IMR-90 (cell line): ENCODE measurements around the gene NAPSA. TPM values are rescaled to one million over a fixed set of nuclear protein-coding genes. Genes with fewer than 3 reads are reported as not detected.
A peak's percentile ranks its signal among the peaks of the same experiment; 100 is the strongest.

Source experiments
- ATAC-seq: fragments of 200-7000 bp; cut with Tn5 transposase; 2 replicates; pipeline ENCODE4 v1.9.1; 2020; ENCODE audit warnings: low read depth, mild to moderate bottlenecking, moderate library complexity
- BruUV-seq: library from RNA; stranded (reverse); fragments of 400-500 nt; replicated peaks from 2 replicates; lab custom pipeline; 2021; lab: Mats Ljungman, UMichigan
- CTCF ChIA-PET: fragments of 300-600 bp; formaldehyde crosslinking; extraction: SDS; loops from one replicate; lab custom pipeline; 2021; ENCODE audit warnings: antibody characterized with exemption; lab: Yijun Ruan, JAX
- POLR2A ChIA-PET: fragments of 300-600 bp; sonication (Branson Sonifier 250); formaldehyde crosslinking; loops from one replicate; lab custom pipeline; 2022; ENCODE audit warnings: antibody characterized with exemption; ENCODE audit not compliant: unreplicated experiment; lab: Charles Lee
- DNase-seq: peaks from one replicate; pipeline ENCODE4 v3.0.0; 2013
- H2AFZ ChIP-seq: replicated peaks from 2 replicates; pipeline ENCODE3; 2013; ENCODE audit warnings: low read length, mild to moderate bottlenecking; ENCODE audit not compliant: poor library complexity
- H2AK5ac ChIP-seq: 2 replicates; pipeline ENCODE4 v1.6.1; 2013; ENCODE audit warnings: low read depth, low read length, inconsistent platforms
- H2AK9ac ChIP-seq: replicated peaks from 2 replicates; pipeline ENCODE3; 2013; ENCODE audit warnings: mild to moderate bottlenecking, low read depth, low read length, moderate library complexity; ENCODE audit not compliant: poor library complexity
- H2BK120ac ChIP-seq: 2 replicates; pipeline ENCODE4 v1.6.1; 2013; ENCODE audit warnings: low read depth, low read length, inconsistent platforms
- H2BK15ac ChIP-seq: 3 replicates; pipeline ENCODE4 v1.6.1; 2013; ENCODE audit warnings: low read depth, low read length, inconsistent platforms
- H2BK20ac ChIP-seq: 2 replicates; pipeline ENCODE4 v1.6.1; 2013; ENCODE audit warnings: low read depth, mild to moderate bottlenecking, inconsistent platforms, low read length, moderate library complexity
- H2BK5ac ChIP-seq: 2 replicates; pipeline ENCODE4 v1.6.1; 2013; ENCODE audit warnings: mild to moderate bottlenecking, low read depth, low read length, inconsistent platforms; ENCODE audit not compliant: poor library complexity, severe bottlenecking
- H3K14ac ChIP-seq: replicated peaks from 2 replicates; pipeline ENCODE4 v1.6.1; 2013; ENCODE audit warnings: low read depth, low read length, inconsistent platforms
- H3K18ac ChIP-seq: 2 replicates; pipeline ENCODE4 v1.6.1; 2013; ENCODE audit warnings: low read depth, low read length, control low read depth
- H3K23ac ChIP-seq: 2 replicates; pipeline ENCODE4 v1.6.1; 2013; ENCODE audit warnings: low read depth, low read length, inconsistent platforms
- H3K27ac ChIP-seq: 2 replicates; pipeline ENCODE4 v1.5.1; 2013; ENCODE audit warnings: mild to moderate bottlenecking, control low read depth, low read length; ENCODE audit not compliant: insufficient read depth
- H3K27me3 ChIP-seq: 2 replicates; pipeline ENCODE4 v1.6.1; 2013; ENCODE audit warnings: low read length; ENCODE audit not compliant: control insufficient read depth, insufficient read depth
- H3K36me3 ChIP-seq: 2 replicates; pipeline ENCODE4 v1.6.1; 2013; ENCODE audit warnings: low read length, mixed read lengths; ENCODE audit not compliant: control insufficient read depth, insufficient read depth
- H3K4ac ChIP-seq: 2 replicates; pipeline ENCODE4 v1.6.1; 2013; ENCODE audit warnings: low read depth, low read length, inconsistent platforms
- H3K4me1 ChIP-seq: 2 replicates; pipeline ENCODE4 v1.6.1; 2013; ENCODE audit warnings: low read length, mixed read lengths; ENCODE audit not compliant: control insufficient read depth, insufficient read depth
- H3K4me2 ChIP-seq: 2 replicates; pipeline ENCODE4 v1.6.1; 2013; ENCODE audit warnings: low read depth, mild to moderate bottlenecking, control low read depth, low read length, moderate library complexity
- H3K4me3 ChIP-seq: 2 replicates; pipeline ENCODE4 v1.5.1; 2013; ENCODE audit warnings: low read depth, mild to moderate bottlenecking, control low read depth, low read length, moderate library complexity; ENCODE audit not compliant: insufficient read depth
- H3K56ac ChIP-seq: 2 replicates; pipeline ENCODE4 v1.6.1; 2013; ENCODE audit warnings: low read length, inconsistent platforms; ENCODE audit not compliant: insufficient read depth; ENCODE audit errors: extremely low read depth
- H3K79me1 ChIP-seq, 2 experiments: 2 replicates each; pipeline ENCODE4 v1.6.1; 2013; ENCODE audit warnings: low read length in 2 of 2, inconsistent platforms in 1 of 2, low read depth in 1 of 2
- H3K9ac ChIP-seq: 2 replicates; pipeline ENCODE4 v1.6.1; 2013; ENCODE audit warnings: low read depth, low read length, control low read depth
- H3K9me1 ChIP-seq: 2 replicates; pipeline ENCODE4 v1.6.1; 2013; ENCODE audit warnings: low read length, inconsistent platforms; ENCODE audit not compliant: insufficient read depth
- H3K9me3 ChIP-seq: 2 replicates; pipeline ENCODE4 v1.6.1; 2013; ENCODE audit warnings: low read length; ENCODE audit not compliant: control insufficient read depth, insufficient read depth
- H4K20me1 ChIP-seq: 2 replicates; pipeline ENCODE4 v1.6.1; 2013; ENCODE audit warnings: low read length, inconsistent platforms; ENCODE audit not compliant: insufficient read depth
- H4K5ac ChIP-seq: 2 replicates; pipeline ENCODE4 v1.6.1; 2013; ENCODE audit warnings: mild to moderate bottlenecking, low read depth, low read length, control low read depth
- H4K8ac ChIP-seq, 2 experiments: 2 replicates each; pipeline ENCODE4 v1.6.1; 2013; ENCODE audit warnings: low read depth in 2 of 2, low read length in 2 of 2, control low read depth in 1 of 2, inconsistent platforms in 1 of 2
- H4K91ac ChIP-seq: 2 replicates; pipeline ENCODE4 v1.6.1; 2013; ENCODE audit warnings: low read depth, low read length, inconsistent platforms; ENCODE audit not compliant: insufficient read depth
- CEBPB ChIP-seq: IDR thresholded peaks from 2 replicates; pipeline ENCODE4 v1.6.1; 2012; ENCODE audit warnings: low read depth, low read length, improper control_type of control experiment
- CHD1 ChIP-seq: IDR thresholded peaks from 2 replicates; pipeline ENCODE4 v1.6.1; 2012; ENCODE audit warnings: low read depth, low read length, improper control_type of control experiment
- ELK1 ChIP-seq: fragments of 150-350 bp; IDR thresholded peaks from 2 replicates; pipeline ENCODE4 v1.6.1; 2016; ENCODE audit warnings: low read depth, mild to moderate bottlenecking, low read length, moderate library complexity, borderline replicate concordance
- FOS ChIP-seq: fragments of 150-350 bp; IDR thresholded peaks from 2 replicates; pipeline ENCODE4 v1.6.1; 2016; ENCODE audit warnings: low read depth, low read length
- MAZ ChIP-seq: IDR thresholded peaks from 2 replicates; pipeline ENCODE4 v1.6.1; 2012; ENCODE audit warnings: low read depth, mild to moderate bottlenecking, low read length, improper control_type of control experiment, moderate library complexity, borderline replicate concordance
- MXI1 ChIP-seq: IDR thresholded peaks from 2 replicates; pipeline ENCODE4 v1.6.1; 2012; ENCODE audit warnings: low read depth, mild to moderate bottlenecking, low read length, moderate library complexity, borderline replicate concordance
- NFE2L2 ChIP-seq: fragments of 150-350 bp; IDR thresholded peaks from 2 replicates; pipeline ENCODE4 v1.6.1; 2016; ENCODE audit warnings: low read depth, mild to moderate bottlenecking, low read length
- RAD21 ChIP-seq: IDR thresholded peaks from 2 replicates; pipeline ENCODE4 v1.6.1; 2012; ENCODE audit warnings: low read length, improper control_type of control experiment
- RCOR1 ChIP-seq: IDR thresholded peaks from 2 replicates; pipeline ENCODE4 v1.6.1; 2012; ENCODE audit warnings: mild to moderate bottlenecking, low read length, improper control_type of control experiment; ENCODE audit not compliant: insufficient replicate concordance
- RFX5 ChIP-seq: IDR thresholded peaks from 2 replicates; pipeline ENCODE4 v1.8.0; 2012; ENCODE audit warnings: low read depth, mild to moderate bottlenecking, low read length, moderate library complexity
- SMC3 ChIP-seq: fragments of 150-350 bp; IDR thresholded peaks from 2 replicates; pipeline ENCODE4 v1.6.1; 2016; ENCODE audit warnings: low read depth, mild to moderate bottlenecking, antibody characterized with exemption, low read length, moderate library complexity
- WGBS, 2 experiments: methylation state at CpG; one replicate each; pipeline versions ENCODE4 v1.1.5 to v1.1.7; 2013; ENCODE audit warnings: missing lambda C conversion rate in 2 of 2; ENCODE audit not compliant: insufficient read length in 1 of 2; ENCODE audit errors: extremely low coverage in 2 of 2; 5-methylcytosine and 5-hydroxymethylcytosine counted together
- dilution Hi-C: fragments of 300-500 bp; cut with HindIII; formaldehyde crosslinking; loops from one replicate; pipeline ENCODE4 v1.14.3; 2018; ENCODE audit warnings: low sequenced_read_pairs; ENCODE audit not compliant: unreplicated experiment
- in situ Hi-C: fragments of 300-500 bp; cut with MboI; formaldehyde crosslinking; loops from 3 replicates; pipeline ENCODE4 v1.14.3; 2019; ENCODE audit warnings: low sequenced_read_pairs, inconsistent platforms, mixed read lengths
- intact Hi-C: fragments of 100-400 bp; cut with micrococcal nuclease; formaldehyde crosslinking; loops from 2 replicates; pipeline ENCODE4 v1.10.0; 2022
- polyA plus RNA-seq, 3 experiments: library from polyadenylated mRNA; depleted of rRNA; stranded (reverse); fragments of >200 nt; gene quantifications; 2 replicates each; pipeline ENCODE4 v1.2.3, GENCODE V29; 2012; ENCODE audit warnings: low replicate concordance in 1 of 3
- total RNA-seq: library from RNA; depleted of rRNA; stranded (reverse); fragments of >200 nt; gene quantifications from 2 replicates; pipeline ENCODE4 v1.2.3, GENCODE V29; 2012

NAPSA gene
- total and polyA plus RNA-seq, 2 of the 4 experiments (the other 2 are of a cell fraction), result 0.39 TPM; not detected in 1

- peak; percentile 90; the same call in 1 of the 2 replicates for TF ChIP-seq ELK1
- no peak for TF ChIP-seq SMC3
These were observed 11.0 kb upstream of the NAPSA start, which contains the start of gene NR1H2 (continued) for GRCh38 chr19:50376166-50377050.

- ChIA-PET CTCF (no interaction called here), POLR2A (no interaction called here)
- Histone ChIP-seq H3K4me1 (no peaks in the 10 kb centered on the region), H3K27me3 (no peaks in the 10 kb centered on the region), H2BK20ac (no peak overlapping the region), H3K23ac (no peak overlapping the region), H3K18ac (no peak overlapping the region), H3K4me2 (no peak overlapping the region), H2BK5ac (no peak overlapping the region), H4K8ac (no peak overlapping the region), H4K5ac (no peak overlapping the region), H3K27ac (no peak overlapping the region), H3K56ac (no peak overlapping the region), H3K79me1 (peaks cover 0 to 2% of the 10 kb centered on the region in 2 experiments; a peak in 2 of 4 replicates), H2BK120ac (no peak overlapping the region), H3K14ac (no peak overlapping the region), H4K91ac (no peak overlapping the region), H3K4me3 (no peak overlapping the region), H3K36me3 (no peaks in the 10 kb centered on the region), H3K9me1 (no peaks in the 10 kb centered on the region), H3K4ac (no peak overlapping the region), H3K9me3 (no peaks in the 10 kb centered on the region), H4K20me1 (peaks cover 1% of the 10 kb centered on the region), H2AK9ac (no peak overlapping the region), H2BK15ac (no peak overlapping the region), H3K9ac (no peak overlapping the region), H2AFZ (no peak overlapping the region), H2AK5ac (no peak overlapping the region)
- DNase-seq, result no peak
- dilution Hi-C loops, result no loop called here
- 80% methylated on average over 1 of the region's 10 CpGs; no CpG with 5 or more reads in 1 of the 2 experiments for WGBS, 2 experiments
- in situ Hi-C loops, result no loop called here
- intact Hi-C loops, result no loop called here
- no peak for ATAC-seq
- BruUV-seq, result no TSS peak
- no peak for TF ChIP-seq CHD1
- no peak for TF ChIP-seq CEBPB
- no peak for TF ChIP-seq RCOR1
- no peak for TF ChIP-seq SMC3
- no peak for TF ChIP-seq RFX5
- no peak for TF ChIP-seq MAZ
- TF ChIP-seq NFE2L2, result no peak
- no peak for TF ChIP-seq MXI1
- TF ChIP-seq FOS, result no peak
- no peak for TF ChIP-seq RAD21
- no peak for TF ChIP-seq ELK1
These were observed 6.6 kb upstream of the NAPSA start for GRCh38 chr19:50371914-50372475.
